Measurements from ENCODE around the gene F2. TPM values are rescaled to one million over a fixed set of nuclear protein-coding genes. Genes with fewer than 3 reads are reported as not detected.
"Not testable (repeated sequence)": the region's sequence is repeated elsewhere in the genome, so short reads cannot be mapped to it uniquely, and the experiment has no call there.

Gene F2
- not detected for polyA plus RNA-seq (2013, experiment 1 of 2; ENCODE audit: insufficient read length)
- not detected for polyA plus RNA-seq (2013, experiment 2 of 2; ENCODE audit: insufficient read length)

GRCh38 chr11:46719048-46719542, at the start of gene F2:
Gene F2, plus strand, starts transcription at chr11:46719213. Its CDS starts 23 bp downstream, at chr11:46719236.
- no peak for DNase-seq

GRCh38 chr11:46669711-46670139, 49.3 kb upstream of the F2 start:
- no peak for DNase-seq

DNA sequence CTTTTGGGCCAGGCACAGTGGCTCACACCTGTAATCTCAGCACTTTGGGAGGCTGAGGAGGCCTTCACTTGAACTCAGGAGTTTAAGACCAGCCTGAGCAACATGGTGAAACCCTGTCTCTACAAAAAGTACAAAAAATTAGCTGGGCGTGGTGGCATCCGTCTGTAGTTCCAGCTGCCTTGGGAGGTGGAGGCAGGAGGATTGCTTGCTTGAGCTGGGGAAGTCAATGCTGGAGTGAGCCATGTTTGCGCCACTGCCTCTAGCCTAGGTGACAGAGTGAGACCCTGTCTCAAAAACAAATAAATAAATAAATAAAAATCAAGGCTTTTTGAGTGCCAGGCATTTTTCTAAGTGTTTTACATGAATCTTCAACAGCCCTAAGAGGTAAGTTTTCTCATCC, 48.5 kb upstream of the F2 start:
- DNase-seq: not testable (repeated sequence)

GRCh38 chr11:46671958-46672315, 47.1 kb upstream of the F2 start:
- DNase-seq: no peak

GRCh38 chr11:46672381-46672839, 46.6 kb upstream of the F2 start:
- DNase-seq: no peak

DNA sequence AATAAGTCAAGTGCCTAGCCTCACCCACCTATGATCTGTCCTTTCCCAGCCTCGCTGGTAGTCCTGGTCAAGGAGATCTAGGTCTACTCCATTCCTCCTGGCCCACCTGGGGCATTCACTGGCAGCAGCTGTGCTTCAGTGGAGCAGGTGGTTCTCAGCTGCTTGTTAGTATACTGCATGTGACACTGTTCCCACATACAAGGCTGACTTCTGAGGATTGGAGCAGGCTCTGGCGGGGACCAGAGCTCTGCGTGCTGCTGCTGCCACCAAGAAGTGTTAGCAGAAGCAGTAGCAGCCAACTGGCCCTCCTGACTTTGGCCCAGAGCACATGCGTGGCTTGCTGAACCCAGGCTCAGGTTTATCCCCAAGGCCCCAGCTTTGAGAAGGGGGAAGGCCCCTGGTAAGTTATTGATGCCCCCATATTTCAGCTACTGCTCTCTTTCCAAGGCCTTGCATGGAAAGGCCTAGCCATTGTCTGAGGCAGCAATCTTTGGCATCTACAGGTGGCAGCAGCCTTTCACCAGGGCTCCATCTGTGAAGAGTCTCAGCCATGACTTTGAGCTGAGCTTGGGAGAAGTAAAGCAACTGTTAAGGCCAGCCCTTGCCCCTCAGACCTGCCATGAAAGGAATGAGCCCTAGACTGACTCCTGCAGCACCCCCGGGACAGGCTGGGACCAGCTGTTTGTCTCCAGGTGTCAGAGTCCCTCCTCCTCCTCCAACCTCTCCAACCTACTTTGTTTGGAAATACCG, 45.1 kb upstream of the F2 start:
- no peak for DNase-seq

DNA sequence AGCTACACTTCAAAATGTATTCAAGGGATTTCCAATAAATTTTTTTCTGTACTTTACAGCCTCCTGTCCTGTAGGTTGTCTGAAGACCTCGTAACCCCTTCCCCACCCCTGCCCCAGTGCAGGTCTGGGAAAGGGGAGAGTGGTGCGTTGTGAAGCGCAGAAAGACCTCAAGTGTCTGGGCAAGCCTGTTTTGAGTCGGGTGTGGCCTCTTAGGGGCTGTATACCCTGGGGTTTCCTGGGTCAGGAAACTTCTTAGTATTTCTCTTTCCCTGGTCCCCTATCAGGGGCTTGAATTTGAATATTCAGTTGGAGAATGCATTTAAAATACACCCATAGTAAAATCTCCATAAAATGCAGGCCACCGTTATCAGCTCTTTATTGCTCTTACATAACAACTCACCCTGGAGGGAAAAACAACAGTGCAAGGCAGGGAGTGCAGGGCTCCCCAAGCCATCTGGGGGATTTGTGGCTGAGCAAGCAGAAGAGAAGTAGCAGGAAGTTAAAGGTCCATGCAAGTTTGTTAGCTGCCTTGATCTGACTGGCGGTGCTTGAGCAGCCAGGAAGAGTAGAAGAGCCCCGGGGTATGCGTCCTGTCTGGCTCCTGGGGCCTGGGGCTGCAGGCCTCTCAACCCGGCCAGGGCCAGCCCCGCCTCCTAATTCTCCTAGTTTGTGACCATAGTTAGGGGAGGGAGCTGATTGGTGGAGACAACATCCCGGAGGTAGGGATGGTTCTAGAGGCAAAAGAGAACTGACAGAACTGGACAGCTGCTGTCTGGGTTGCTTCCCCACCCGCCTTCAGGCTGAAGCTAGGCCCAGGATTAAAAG, 44.3 kb upstream of the F2 start:
- no peak for DNase-seq

GRCh38 chr11:46675288-46675851, 43.6 kb upstream of the F2 start:
- peak; percentile 24 for DNase-seq

DNA sequence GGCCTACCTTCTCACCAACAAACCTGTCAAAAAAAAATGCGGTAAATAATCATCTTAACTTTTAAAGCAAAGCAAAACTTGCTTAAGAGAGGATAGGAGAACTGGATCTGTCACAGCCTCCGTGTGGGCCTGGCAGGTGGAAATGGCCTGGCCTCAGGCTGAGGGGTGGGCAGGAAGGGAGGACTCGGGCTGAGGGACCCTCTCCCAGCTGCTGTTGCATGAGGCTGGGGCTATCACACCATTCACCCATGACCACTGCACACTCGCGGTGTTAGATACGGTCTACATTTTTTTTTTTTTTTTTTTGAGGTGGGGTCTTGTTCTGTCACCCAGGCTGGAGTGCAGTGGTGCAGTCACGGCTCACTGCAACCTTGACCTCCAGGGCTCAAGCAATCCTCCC, 43.1 kb upstream of the F2 start:
- DNase-seq: no peak

DNA sequence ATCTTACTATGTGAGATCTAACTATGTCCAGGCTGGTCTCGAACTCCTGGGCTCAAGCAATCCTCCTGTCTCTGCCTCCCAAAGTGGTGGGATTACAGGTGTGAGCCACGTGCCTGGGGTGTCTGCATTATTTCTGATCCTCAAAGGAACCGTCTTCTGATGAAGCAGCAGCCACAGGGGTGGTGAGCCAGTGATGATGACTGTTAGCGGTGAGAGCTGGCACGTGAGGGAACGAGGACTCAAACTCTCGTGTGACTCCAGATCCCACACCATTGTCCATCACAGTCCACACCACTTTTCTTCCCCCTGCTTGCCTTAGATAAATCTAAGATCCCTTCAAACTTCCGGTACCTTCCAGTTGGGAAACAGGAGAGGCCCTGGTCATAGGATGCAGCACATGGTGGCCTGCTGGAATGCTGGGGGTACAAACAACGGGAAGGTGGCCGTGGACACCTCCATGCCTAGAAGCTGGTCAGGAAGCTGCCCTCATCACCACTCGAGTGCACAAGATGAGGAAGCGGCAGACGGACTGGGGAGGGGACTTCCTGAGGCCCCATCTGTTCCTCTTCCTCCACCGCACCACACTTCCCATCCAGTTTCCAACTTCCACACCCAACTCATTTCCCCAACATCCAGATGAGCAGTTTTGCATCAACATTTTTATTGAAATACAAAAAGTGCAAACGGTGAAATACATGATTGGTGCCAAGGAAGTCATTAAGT, 42.4 kb upstream of the F2 start:
- DNase-seq: no peak

DNA sequence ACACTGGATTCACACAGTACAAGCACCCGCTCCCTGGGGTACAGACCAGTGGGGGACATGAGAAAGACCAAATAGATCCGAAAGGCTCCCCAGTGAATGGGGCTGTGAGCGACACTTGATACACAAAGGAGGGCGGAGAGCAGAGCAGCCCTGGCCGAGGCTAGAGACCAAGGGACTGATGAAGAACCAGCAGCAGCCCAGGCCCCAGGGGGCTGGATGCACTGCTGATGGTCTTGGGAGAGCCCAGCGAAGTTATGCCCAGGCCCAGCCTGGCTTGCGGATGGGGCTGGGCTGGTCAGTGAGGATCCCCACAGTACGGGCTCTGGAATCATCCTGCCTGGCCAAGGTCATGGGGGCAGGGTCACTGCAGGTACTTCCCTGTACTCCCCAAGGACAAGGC, 41.8 kb upstream of the F2 start:
- DNase-seq: no peak

DNA sequence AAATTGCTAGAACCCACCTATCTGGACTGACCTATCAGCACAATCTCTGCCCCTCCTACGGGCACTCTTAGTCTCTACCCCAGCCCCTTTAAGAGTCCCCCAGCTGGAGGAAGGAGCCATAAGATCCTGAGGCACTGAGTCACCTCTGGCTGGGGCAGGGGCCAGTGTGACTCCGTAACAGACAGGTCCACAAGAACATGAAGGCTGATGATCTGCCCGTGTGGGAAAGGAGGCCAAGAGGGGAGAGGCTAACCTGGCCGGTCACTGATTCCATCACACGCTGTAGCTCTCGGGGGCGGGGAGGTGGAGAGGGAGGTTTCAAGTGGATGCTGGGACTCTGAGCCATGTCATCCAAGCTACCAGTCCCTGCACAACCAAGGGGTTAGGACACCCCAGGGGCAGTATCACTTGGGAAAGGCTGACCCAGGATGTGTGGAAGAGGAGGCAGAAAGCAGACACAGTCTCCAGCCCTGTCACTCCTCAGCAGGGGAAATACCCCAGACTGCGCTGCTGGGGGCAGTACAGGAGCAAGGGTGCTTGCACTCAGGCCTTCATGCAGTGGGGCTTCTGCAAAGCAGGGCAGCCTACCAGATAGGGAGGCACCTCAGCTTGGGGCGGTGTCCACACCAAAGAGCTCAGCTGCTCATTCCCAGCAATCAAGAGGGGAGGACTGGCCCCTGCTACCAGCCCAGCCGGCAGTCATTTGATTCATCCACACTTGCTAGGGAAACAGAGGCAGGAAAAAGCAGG, 40.8 kb upstream of the F2 start:
- DNase-seq: no peak

DNA sequence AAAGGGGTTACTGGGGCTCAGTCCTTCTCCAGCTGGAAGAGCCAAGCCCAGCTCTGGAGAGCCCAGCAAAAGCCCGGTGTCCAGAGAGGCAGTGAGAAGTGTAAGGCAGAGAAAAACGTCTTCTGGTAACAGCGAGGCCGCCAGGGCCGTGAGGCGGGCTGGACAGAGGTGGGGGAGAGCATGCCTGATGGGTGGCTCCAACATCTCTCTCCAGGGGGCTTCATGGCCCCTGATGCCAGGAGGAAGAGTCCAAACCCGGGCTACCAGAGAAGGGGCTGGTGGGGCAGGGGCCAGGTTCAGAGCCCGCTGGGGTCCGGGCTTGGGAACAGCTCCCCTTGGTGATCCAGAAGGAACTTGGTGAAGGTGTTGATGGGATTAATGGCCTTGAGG, 40.3 kb upstream of the F2 start:
- no peak for DNase-seq

GRCh38 chr11:46679241-46680163, 39.5 kb upstream of the F2 start:
- no peak for DNase-seq

DNA sequence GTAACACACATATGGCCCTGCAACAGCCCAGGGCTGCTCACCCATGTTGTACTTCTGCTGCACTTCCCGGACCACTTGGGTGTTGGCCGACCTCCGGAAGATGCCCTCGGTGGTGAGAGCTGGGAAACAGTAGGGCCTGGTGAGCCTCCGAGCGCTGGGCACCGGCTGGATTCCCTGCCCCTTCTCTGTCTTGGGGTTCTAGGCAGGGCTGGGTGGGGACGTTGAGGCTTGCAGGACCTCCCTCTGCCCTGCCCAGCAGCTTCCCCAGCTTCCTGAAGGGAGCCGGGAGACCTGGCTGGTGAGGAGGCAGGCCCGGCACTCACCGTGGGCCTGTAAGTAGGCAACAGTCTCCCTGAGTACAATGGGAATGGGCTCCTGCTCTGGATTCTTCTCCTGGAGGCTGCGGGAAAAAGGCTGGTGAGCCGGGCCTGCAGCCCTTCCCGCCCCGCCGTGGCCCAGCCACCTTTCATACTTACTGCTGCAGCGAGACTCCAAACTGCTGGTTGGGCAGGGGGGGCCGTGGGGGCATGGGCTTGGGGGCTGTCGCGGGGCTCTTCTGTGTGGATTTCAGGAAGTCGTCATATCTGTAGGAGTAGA, 38.8 kb upstream of the F2 start:
- DNase-seq: no peak

GRCh38 chr11:46680815-46681214, 38.2 kb upstream of the F2 start:
- DNase-seq: no peak

DNA sequence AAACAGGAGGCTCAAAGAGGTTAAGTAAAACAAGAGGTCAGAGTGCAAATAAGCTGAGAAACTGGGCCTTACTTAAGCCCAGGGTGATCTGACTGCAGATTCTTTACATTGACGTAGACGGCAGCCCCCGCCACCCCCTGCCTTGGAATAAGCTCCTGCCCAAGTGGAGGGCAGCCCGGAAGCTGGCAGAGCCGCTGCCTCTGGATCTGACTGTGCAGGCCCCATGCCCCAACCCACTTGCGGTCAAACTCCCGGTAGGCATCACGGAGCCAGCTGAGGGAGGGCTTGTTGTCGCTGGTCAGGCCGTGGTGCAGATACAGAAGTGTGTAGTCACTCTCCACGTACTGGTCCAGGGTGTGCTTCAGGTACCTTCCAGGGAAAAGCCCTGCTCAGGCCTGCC, 37.2 kb upstream of the F2 start:
- no peak for DNase-seq

- DNase-seq: no peak
Observed at GRCh38 chr11:46682773-46683752, 36.0 kb upstream of the F2 start.

- DNase-seq: no peak
Observed at GRCh38 chr11:46684367-46684766, 34.6 kb upstream of the F2 start.

Measured in fibroblast of skin of abdomen (primary cell).